ENCODE measurements around the gene DIPK1A.

Gene DIPK1A

GRCh38 chr1:92843429-92844352 is 117.6 kb downstream of the DIPK1A start:
- DNase-seq (ENCODE audit: low read depth in 3 of 3, low spot score in 1 of 3) = no peak

GRCh38 chr1:92843046-92843423 is 118.2 kb downstream of the DIPK1A start:
- no peak for DNase-seq (ENCODE audit: low read depth in 3 of 3, low spot score in 1 of 3)

- no peak for DNase-seq (ENCODE audit: low read depth in 3 of 3, low spot score in 1 of 3)
Observed at GRCh38 chr1:92842082-92843045, 118.9 kb downstream of the DIPK1A start.

GRCh38 chr1:92840600-92840999 is 120.7 kb downstream of the DIPK1A start:
- DNase-seq (ENCODE audit: low read depth in 3 of 3, low spot score in 1 of 3) = no peak

- no peak for DNase-seq (ENCODE audit: low read depth in 3 of 3, low spot score in 1 of 3)
Observed at GRCh38 chr1:92839442-92839841, 121.8 kb downstream of the DIPK1A start.

GRCh38 chr1:92838519-92838918 is 122.7 kb downstream of the DIPK1A start:
- DNase-seq (ENCODE audit: low read depth in 3 of 3, low spot score in 1 of 3) = no peak

- no peak for DNase-seq (ENCODE audit: low read depth in 3 of 3, low spot score in 1 of 3)
Observed at GRCh38 chr1:92837062-92837461, 124.2 kb downstream of the DIPK1A start.

- DNase-seq (ENCODE audit: low read depth in 3 of 3, low spot score in 1 of 3) = no peak
Observed at GRCh38 chr1:92834617-92835016, 126.6 kb downstream of the DIPK1A start.

- no peak for DNase-seq (ENCODE audit: low read depth in 3 of 3, low spot score in 1 of 3)
Observed at GRCh38 chr1:92833840-92834239, 127.4 kb downstream of the DIPK1A start.

GRCh38 chr1:92832537-92833114 is 128.6 kb downstream of the DIPK1A start:
- no peak for DNase-seq (ENCODE audit: low read depth in 3 of 3, low spot score in 1 of 3)

- peak; percentile 92 to 94 (median 94) for DNase-seq (ENCODE audit: low read depth in 3 of 3, low spot score in 1 of 3)
Observed at GRCh38 chr1:92831762-92832536, 129.3 kb downstream of the DIPK1A start, which contains the start of gene RPL5. RPL5 (plus strand) TSS chr1:92832040; CDS start chr1:92832115, 75 bp downstream.

- DNase-seq (ENCODE audit: low read depth in 3 of 3, low spot score in 1 of 3) = no peak
Observed at GRCh38 chr1:92831368-92831761, 129.9 kb downstream of the DIPK1A start.

GRCh38 chr1:92826792-92827191 is 134.5 kb downstream of the DIPK1A start:
- no peak for DNase-seq (ENCODE audit: low read depth in 3 of 3, low spot score in 1 of 3)

- DNase-seq (ENCODE audit: low read depth in 3 of 3, low spot score in 1 of 3) = no peak
Observed at GRCh38 chr1:92822879-92823278, 138.4 kb downstream of the DIPK1A start.

GRCh38 chr1:92820551-92820950 is 140.7 kb downstream of the DIPK1A start:
- DNase-seq (ENCODE audit: low read depth in 3 of 3, low spot score in 1 of 3) = no peak

GRCh38 chr1:92820024-92820423 is 141.2 kb downstream of the DIPK1A start:
- no peak for DNase-seq (ENCODE audit: low read depth in 3 of 3, low spot score in 1 of 3)

- DNase-seq (ENCODE audit: low read depth in 3 of 3, low spot score in 1 of 3) = no peak
Observed at GRCh38 chr1:92817986-92818764, 143.1 kb downstream of the DIPK1A start.

GRCh38 chr1:92817137-92817697 is 144.0 kb downstream of the DIPK1A start:
- no peak for DNase-seq (ENCODE audit: low read depth in 3 of 3, low spot score in 1 of 3)

GRCh38 chr1:92816732-92817131 is 144.5 kb downstream of the DIPK1A start:
- DNase-seq (ENCODE audit: low read depth in 3 of 3, low spot score in 1 of 3) = no peak

All from stimulated activated CD4-positive, alpha-beta T cell treated with anti-CD3 and anti-CD28 coated beads, TNF-alpha, amount 100 ng/mL, for 1 hour (primary cell).